ENCODE measurements around the gene TRIM29.

DNA sequence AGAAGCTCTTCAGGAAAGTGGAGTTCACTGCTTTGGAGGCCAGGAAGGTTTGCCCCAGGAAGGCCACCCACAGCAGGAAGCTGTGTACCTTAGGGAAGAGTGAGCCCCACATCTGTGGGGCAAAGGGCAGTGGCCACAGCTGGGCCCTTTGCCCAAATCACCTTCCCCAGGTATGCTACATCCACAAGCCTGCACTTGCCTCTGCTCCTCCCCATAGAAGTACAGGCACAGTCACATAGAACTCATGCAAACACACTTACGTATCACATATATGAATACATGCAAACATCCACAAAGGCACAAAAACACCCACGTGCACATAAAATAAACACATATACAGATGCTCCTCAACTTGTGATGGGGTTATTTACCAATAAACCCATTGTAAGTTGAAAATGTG, 2.1 kb downstream of the TRIM29 start:
- TF ChIP-seq, protein P1, sequence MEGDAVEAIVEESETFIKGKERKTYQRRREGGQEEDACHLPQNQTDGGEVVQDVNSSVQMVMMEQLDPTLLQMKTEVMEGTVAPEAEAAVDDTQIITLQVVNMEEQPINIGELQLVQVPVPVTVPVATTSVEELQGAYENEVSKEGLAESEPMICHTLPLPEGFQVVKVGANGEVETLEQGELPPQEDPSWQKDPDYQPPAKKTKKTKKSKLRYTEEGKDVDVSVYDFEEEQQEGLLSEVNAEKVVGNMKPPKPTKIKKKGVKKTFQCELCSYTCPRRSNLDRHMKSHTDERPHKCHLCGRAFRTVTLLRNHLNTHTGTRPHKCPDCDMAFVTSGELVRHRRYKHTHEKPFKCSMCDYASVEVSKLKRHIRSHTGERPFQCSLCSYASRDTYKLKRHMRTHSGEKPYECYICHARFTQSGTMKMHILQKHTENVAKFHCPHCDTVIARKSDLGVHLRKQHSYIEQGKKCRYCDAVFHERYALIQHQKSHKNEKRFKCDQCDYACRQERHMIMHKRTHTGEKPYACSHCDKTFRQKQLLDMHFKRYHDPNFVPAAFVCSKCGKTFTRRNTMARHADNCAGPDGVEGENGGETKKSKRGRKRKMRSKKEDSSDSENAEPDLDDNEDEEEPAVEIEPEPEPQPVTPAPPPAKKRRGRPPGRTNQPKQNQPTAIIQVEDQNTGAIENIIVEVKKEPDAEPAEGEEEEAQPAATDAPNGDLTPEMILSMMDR (IDR thresholded peaks at IDR 0.05): no peak
- TF ChIP-seq POLR2A (IDR thresholded peaks at IDR 0.05) (no peak), POLR2AphosphoS5 (IDR thresholded peaks at IDR 0.05) (no peak), EP300 (IDR thresholded peaks at IDR 0.05) (no peak)
